ENCODE results near the gene SART1. TPM values are rescaled to one million over a fixed set of nuclear protein-coding genes. Genes with fewer than 3 reads are reported as not detected.

Gene SART1
- total and polyA plus RNA-seq, 4 donors: 13.6 to 24.3 (median 15.1) TPM

GRCh38 chr11:65968600-65969482 lies 7.3 kb downstream of the SART1 start:
- Histone ChIP-seq H3K36me3 (ENCODE audit: control insufficient read depth in 4 of 4, insufficient read depth in 3 of 4, low read depth in 1 of 4, low read length in 3 of 4) (peaks cover 20 to 67% (median 36%) of the 10 kb centered on the region in 4 donors), H3K9me3 (ENCODE audit: control insufficient read depth in 4 of 4, low read length in 3 of 4) (no peaks in the 10 kb centered on the region), H3K9ac (ENCODE audit: low read depth in 1 of 2, low read length in 2 of 2) (no peak overlapping the region), H3K27me3 (ENCODE audit: control insufficient read depth in 4 of 4, insufficient read depth in 4 of 4, low read length in 3 of 4) (no peaks in the 10 kb centered on the region), H3K27ac (ENCODE audit: low read depth in 1 of 2, low read length in 2 of 2) (no peak overlapping the region), H3K4me1 (ENCODE audit: control insufficient read depth in 4 of 4, insufficient read depth in 4 of 4, low read length in 3 of 4) (peaks cover 0 to 1% (median 0%) of the 10 kb centered on the region in 4 donors), H3K4me3 (ENCODE audit: low read depth in 1 of 3, low read length in 3 of 3) (no peak overlapping the region)
- 86% methylated on average over 15 of the region's 15 CpGs for WGBS
- no peak for DNase-seq (ENCODE audit: low spot score)
- TF ChIP-seq, protein P1, sequence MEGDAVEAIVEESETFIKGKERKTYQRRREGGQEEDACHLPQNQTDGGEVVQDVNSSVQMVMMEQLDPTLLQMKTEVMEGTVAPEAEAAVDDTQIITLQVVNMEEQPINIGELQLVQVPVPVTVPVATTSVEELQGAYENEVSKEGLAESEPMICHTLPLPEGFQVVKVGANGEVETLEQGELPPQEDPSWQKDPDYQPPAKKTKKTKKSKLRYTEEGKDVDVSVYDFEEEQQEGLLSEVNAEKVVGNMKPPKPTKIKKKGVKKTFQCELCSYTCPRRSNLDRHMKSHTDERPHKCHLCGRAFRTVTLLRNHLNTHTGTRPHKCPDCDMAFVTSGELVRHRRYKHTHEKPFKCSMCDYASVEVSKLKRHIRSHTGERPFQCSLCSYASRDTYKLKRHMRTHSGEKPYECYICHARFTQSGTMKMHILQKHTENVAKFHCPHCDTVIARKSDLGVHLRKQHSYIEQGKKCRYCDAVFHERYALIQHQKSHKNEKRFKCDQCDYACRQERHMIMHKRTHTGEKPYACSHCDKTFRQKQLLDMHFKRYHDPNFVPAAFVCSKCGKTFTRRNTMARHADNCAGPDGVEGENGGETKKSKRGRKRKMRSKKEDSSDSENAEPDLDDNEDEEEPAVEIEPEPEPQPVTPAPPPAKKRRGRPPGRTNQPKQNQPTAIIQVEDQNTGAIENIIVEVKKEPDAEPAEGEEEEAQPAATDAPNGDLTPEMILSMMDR (IDR thresholded peaks at IDR 0.05; ENCODE audit: low read depth, low read length, missing input control): no peak

GRCh38 chr11:65972116-65972515 lies 10.6 kb downstream of the SART1 start:
- Histone ChIP-seq H3K4me1 (ENCODE audit: control insufficient read depth in 4 of 4, insufficient read depth in 4 of 4, low read length in 3 of 4) (no peaks in the 10 kb centered on the region), H3K9me3 (ENCODE audit: control insufficient read depth in 4 of 4, low read length in 3 of 4) (no peaks in the 10 kb centered on the region), H3K27ac (ENCODE audit: low read depth in 1 of 2, low read length in 2 of 2) (no peak overlapping the region), H3K27me3 (ENCODE audit: control insufficient read depth in 4 of 4, insufficient read depth in 4 of 4, low read length in 3 of 4) (no peaks in the 10 kb centered on the region), H3K9ac (ENCODE audit: low read depth in 1 of 2, low read length in 2 of 2) (no peak overlapping the region), H3K36me3 (ENCODE audit: control insufficient read depth in 4 of 4, insufficient read depth in 3 of 4, low read depth in 1 of 4, low read length in 3 of 4) (peaks cover 10 to 50% (median 24%) of the 10 kb centered on the region in 4 donors), H3K4me3 (ENCODE audit: low read depth in 1 of 3, low read length in 3 of 3) (no peak overlapping the region)
- DNase-seq (ENCODE audit: low spot score): no peak
- WGBS: 98% methylated on average over 8 of the region's 8 CpGs
- no peak for TF ChIP-seq FOXA2 (IDR thresholded peaks at IDR 0.05)
- TF ChIP-seq, protein P2, sequence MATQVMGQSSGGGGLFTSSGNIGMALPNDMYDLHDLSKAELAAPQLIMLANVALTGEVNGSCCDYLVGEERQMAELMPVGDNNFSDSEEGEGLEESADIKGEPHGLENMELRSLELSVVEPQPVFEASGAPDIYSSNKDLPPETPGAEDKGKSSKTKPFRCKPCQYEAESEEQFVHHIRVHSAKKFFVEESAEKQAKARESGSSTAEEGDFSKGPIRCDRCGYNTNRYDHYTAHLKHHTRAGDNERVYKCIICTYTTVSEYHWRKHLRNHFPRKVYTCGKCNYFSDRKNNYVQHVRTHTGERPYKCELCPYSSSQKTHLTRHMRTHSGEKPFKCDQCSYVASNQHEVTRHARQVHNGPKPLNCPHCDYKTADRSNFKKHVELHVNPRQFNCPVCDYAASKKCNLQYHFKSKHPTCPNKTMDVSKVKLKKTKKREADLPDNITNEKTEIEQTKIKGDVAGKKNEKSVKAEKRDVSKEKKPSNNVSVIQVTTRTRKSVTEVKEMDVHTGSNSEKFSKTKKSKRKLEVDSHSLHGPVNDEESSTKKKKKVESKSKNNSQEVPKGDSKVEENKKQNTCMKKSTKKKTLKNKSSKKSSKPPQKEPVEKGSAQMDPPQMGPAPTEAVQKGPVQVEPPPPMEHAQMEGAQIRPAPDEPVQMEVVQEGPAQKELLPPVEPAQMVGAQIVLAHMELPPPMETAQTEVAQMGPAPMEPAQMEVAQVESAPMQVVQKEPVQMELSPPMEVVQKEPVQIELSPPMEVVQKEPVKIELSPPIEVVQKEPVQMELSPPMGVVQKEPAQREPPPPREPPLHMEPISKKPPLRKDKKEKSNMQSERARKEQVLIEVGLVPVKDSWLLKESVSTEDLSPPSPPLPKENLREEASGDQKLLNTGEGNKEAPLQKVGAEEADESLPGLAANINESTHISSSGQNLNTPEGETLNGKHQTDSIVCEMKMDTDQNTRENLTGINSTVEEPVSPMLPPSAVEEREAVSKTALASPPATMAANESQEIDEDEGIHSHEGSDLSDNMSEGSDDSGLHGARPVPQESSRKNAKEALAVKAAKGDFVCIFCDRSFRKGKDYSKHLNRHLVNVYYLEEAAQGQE (IDR thresholded peaks at IDR 0.05): no peak
- TF ChIP-seq TAF1 (conservative IDR thresholded peaks at IDR 0.05): no peak
- TF ChIP-seq RAD21 (IDR thresholded peaks at IDR 0.05): no peak
- no peak for TF ChIP-seq EGR1 (IDR thresholded peaks at IDR 0.05; ENCODE audit: low read depth in 2 of 2)
- TF ChIP-seq FOXA1 (IDR thresholded peaks at IDR 0.05): no peak
- TF ChIP-seq RXRA (IDR thresholded peaks at IDR 0.05): no peak
- TF ChIP-seq, protein P1 (IDR thresholded peaks at IDR 0.05; ENCODE audit: low read depth, low read length, missing input control): no peak
- no peak for TF ChIP-seq JUND (IDR thresholded peaks at IDR 0.05)
- no peak for TF ChIP-seq SP1 (IDR thresholded peaks at IDR 0.05)
- no peak for TF ChIP-seq NR2F2 (IDR thresholded peaks at IDR 0.05)
- TF ChIP-seq, protein P3, sequence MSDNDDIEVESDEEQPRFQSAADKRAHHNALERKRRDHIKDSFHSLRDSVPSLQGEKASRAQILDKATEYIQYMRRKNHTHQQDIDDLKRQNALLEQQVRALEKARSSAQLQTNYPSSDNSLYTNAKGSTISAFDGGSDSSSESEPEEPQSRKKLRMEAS (IDR thresholded peaks at IDR 0.05): no peak
- TF ChIP-seq, protein P4, sequence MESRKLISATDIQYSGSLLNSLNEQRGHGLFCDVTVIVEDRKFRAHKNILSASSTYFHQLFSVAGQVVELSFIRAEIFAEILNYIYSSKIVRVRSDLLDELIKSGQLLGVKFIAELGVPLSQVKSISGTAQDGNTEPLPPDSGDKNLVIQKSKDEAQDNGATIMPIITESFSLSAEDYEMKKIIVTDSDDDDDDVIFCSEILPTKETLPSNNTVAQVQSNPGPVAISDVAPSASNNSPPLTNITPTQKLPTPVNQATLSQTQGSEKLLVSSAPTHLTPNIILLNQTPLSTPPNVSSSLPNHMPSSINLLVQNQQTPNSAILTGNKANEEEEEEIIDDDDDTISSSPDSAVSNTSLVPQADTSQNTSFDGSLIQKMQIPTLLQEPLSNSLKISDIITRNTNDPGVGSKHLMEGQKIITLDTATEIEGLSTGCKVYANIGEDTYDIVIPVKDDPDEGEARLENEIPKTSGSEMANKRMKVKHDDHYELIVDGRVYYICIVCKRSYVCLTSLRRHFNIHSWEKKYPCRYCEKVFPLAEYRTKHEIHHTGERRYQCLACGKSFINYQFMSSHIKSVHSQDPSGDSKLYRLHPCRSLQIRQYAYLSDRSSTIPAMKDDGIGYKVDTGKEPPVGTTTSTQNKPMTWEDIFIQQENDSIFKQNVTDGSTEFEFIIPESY (IDR thresholded peaks at IDR 0.05): no peak
- no peak for TF ChIP-seq GABPA (IDR thresholded peaks at IDR 0.05 in 1 of 2, conservative IDR thresholded peaks at IDR 0.05 in 1 of 2)
- TF ChIP-seq, protein P5, sequence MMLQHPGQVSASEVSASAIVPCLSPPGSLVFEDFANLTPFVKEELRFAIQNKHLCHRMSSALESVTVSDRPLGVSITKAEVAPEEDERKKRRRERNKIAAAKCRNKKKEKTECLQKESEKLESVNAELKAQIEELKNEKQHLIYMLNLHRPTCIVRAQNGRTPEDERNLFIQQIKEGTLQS (IDR thresholded peaks at IDR 0.05): no peak
- no peak for TF ChIP-seq HNF4A (conservative IDR thresholded peaks at IDR 0.05)
- no peak for TF ChIP-seq HNF4G (IDR thresholded peaks at IDR 0.05)
- TF ChIP-seq YY1 (IDR thresholded peaks at IDR 0.05): no peak
